Hepatocyte (in vitro differentiated cells): ENCODE measurements around the gene DNAH11. TPM values are rescaled to one million over a fixed set of nuclear protein-coding genes. Genes with fewer than 3 reads are reported as not detected.

Experiments used
- DNase-seq: peaks from one replicate; pipeline ENCODE4 v3.0.0-alpha.2; 2016; ENCODE audit warnings: low spot score
- H2AFZ ChIP-seq: fragments of 200-600 bp; sonication (generic); 2 replicates; pipeline ENCODE4 v1.6.0; 2016; ENCODE audit warnings: antibody characterized with exemption, mild to moderate bottlenecking
- H3K27ac ChIP-seq: fragments of 200-600 bp; sonication (generic); 2 replicates; pipeline ENCODE4 v1.5.1; 2016; ENCODE audit warnings: mild to moderate bottlenecking
- H3K27me3 ChIP-seq: fragments of 200-600 bp; sonication (generic); 2 replicates; pipeline ENCODE4 v1.6.1; 2016
- H3K36me3 ChIP-seq: fragments of 200-600 bp; sonication (generic); replicated peaks from 2 replicates; pipeline ENCODE4 v1.5.1; 2016; ENCODE audit warnings: low read depth; ENCODE audit not compliant: insufficient read depth
- H3K4me1 ChIP-seq: fragments of 200-600 bp; sonication (generic); 2 replicates; pipeline ENCODE4 v1.5.1; 2016; ENCODE audit warnings: mild to moderate bottlenecking, moderate library complexity; ENCODE audit not compliant: insufficient read depth
- H3K4me2 ChIP-seq: fragments of 200-600 bp; sonication (generic); 2 replicates; pipeline ENCODE4 v1.6.0; 2016
- H3K4me3 ChIP-seq: fragments of 200-600 bp; sonication (generic); 2 replicates; pipeline ENCODE4 v1.5.1; 2016; ENCODE audit warnings: mild to moderate bottlenecking
- H3K79me2 ChIP-seq: fragments of 200-600 bp; sonication (generic); 2 replicates; pipeline ENCODE4 v1.6.0; 2017; ENCODE audit warnings: mild to moderate bottlenecking
- H3K9me2 ChIP-seq: fragments of 200-600 bp; sonication (generic); replicated peaks from 2 replicates; pipeline ENCODE4 v1.6.0; 2017; ENCODE audit warnings: mild to moderate bottlenecking; ENCODE audit not compliant: insufficient read depth
- H3K9me3 ChIP-seq: fragments of 200-600 bp; sonication (generic); 2 replicates; pipeline ENCODE4 v1.5.1; 2016; ENCODE audit warnings: low read depth, mild to moderate bottlenecking
- H4K20me1 ChIP-seq: fragments of 200-600 bp; sonication (generic); 2 replicates; pipeline ENCODE4 v1.6.0; 2016; ENCODE audit warnings: mild to moderate bottlenecking; ENCODE audit not compliant: insufficient read depth, poor library complexity, severe bottlenecking
- CTCF ChIP-seq: fragments of 200-600 bp; sonication (generic); IDR thresholded peaks from 2 replicates; pipeline ENCODE4 v1.5.1; 2016; ENCODE audit warnings: antibody characterized with exemption, mild to moderate bottlenecking; ENCODE audit not compliant: poor library complexity
- EZH2 ChIP-seq: fragments of 200-600 bp; sonication (generic); IDR thresholded peaks from 2 replicates; pipeline ENCODE4 v1.6.1; 2016; ENCODE audit warnings: antibody characterized with exemption, mild to moderate bottlenecking, borderline replicate concordance
- EZH2phosphoT487 ChIP-seq: fragments of 200-600 bp; sonication (generic); IDR thresholded peaks from one replicate; pipeline ENCODE4 v1.6.1; 2018; ENCODE audit warnings: antibody characterized with exemption, mild to moderate bottlenecking, low read depth, moderate library complexity; ENCODE audit not compliant: unreplicated experiment, severe bottlenecking
- WGBS: methylation state at CpG from one replicate; pipeline ENCODE4 v1.1.6; 2016; ENCODE audit warnings: low lambda C conversion rate; ENCODE audit errors: missing lambda C conversion rate; 5-methylcytosine and 5-hydroxymethylcytosine counted together
- polyA plus RNA-seq: library from polyadenylated mRNA; unstranded; fragments of >200 nt; fragmentation: Nextera tagmentation; extraction: Ambion mirVana; gene quantifications from 2 replicates; pipeline ENCODE4 v1.2.1, GENCODE V29; 2016
- total RNA-seq: library from RNA; depleted of rRNA; stranded (reverse); fragments of >200 nt; gene quantifications from 2 replicates; pipeline ENCODE4 v1.2.3, GENCODE V29; 2014

DNAH11 gene
- total and polyA plus RNA-seq, 2 experiments from 2014 or later, result 0.43 to 1.3 TPM

DNA sequence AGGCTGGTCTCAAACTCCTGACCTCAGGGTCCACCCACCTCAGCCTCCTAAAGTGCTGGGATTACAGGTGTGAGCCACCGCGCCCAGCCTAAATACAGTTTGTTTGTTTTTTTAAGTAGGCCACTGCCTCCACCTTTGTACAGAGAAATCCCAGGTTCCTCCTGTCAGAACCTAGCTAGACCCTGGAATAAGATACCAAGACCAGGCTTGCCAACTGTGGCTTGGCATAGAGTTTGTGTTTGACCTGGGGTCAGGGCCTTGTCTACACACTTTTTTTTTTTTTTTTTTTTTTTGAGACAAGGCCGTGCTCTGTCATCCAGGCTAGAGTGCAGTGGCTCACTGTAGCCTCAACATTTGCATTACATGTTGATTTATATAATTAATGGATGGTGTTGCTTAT, 34.3 kb upstream of the DNAH11 start:
- Histone ChIP-seq H3K36me3 (no peaks in the 10 kb centered on the region), H3K4me1 (no peaks in the 10 kb centered on the region), H4K20me1 (no peaks in the 10 kb centered on the region), H3K9me2 (no peaks in the 10 kb centered on the region), H3K79me2 (no peaks in the 10 kb centered on the region), H2AFZ (no peak overlapping the region), H3K9me3 (no peaks in the 10 kb centered on the region), H3K27ac (no peak overlapping the region), H3K4me2 (no peak overlapping the region), H3K4me3 (no peak overlapping the region), H3K27me3 (no peaks in the 10 kb centered on the region)
- TF ChIP-seq EZH2, result no peak
- no peak for TF ChIP-seq CTCF
- no peak for TF ChIP-seq EZH2phosphoT487
- no peak for DNase-seq
- 95% methylated on average over 3 of the region's 3 CpGs for WGBS

GRCh38 chr7:21514062-21514461, 28.8 kb upstream of the DNAH11 start:
- no peak for TF ChIP-seq EZH2
- no peak for TF ChIP-seq CTCF
- TF ChIP-seq EZH2phosphoT487, result no peak

GRCh38 chr7:21524680-21525079, 18.2 kb upstream of the DNAH11 start:
- H2AFZ ChIP-seq, result no peak overlapping the region
- no peaks in the 10 kb centered on the region for H3K9me2 ChIP-seq
- H3K27me3 ChIP-seq, result no peaks in the 10 kb centered on the region
- H3K79me2 ChIP-seq, result no peaks in the 10 kb centered on the region
- H3K27ac ChIP-seq, result no peak overlapping the region
- H4K20me1 ChIP-seq, result no peaks in the 10 kb centered on the region
- H3K9me3 ChIP-seq, result no peaks in the 10 kb centered on the region
- no peaks in the 10 kb centered on the region for H3K36me3 ChIP-seq
- H3K4me3 ChIP-seq, result no peak overlapping the region
- no peak for DNase-seq
- 80% methylated on average over 1 of the region's 1 CpG for WGBS
- TF ChIP-seq CTCF (no peak), EZH2phosphoT487 (no peak), EZH2 (no peak)
- H3K4me1 ChIP-seq, result no peaks in the 10 kb centered on the region
- H3K4me2 ChIP-seq, result no peak overlapping the region

More at GRCh38 chr7:21514062-21514461, 28.8 kb upstream of the DNAH11 start:
- Histone ChIP-seq H3K9me3 (no peaks in the 10 kb centered on the region), H4K20me1 (no peaks in the 10 kb centered on the region), H2AFZ (no peak overlapping the region), H3K36me3 (no peaks in the 10 kb centered on the region), H3K27ac (no peak overlapping the region), H3K4me3 (no peak overlapping the region), H3K4me2 (no peak overlapping the region), H3K27me3 (no peaks in the 10 kb centered on the region), H3K4me1 (no peaks in the 10 kb centered on the region), H3K79me2 (no peaks in the 10 kb centered on the region), H3K9me2 (no peaks in the 10 kb centered on the region)
- no peak for DNase-seq

DNA sequence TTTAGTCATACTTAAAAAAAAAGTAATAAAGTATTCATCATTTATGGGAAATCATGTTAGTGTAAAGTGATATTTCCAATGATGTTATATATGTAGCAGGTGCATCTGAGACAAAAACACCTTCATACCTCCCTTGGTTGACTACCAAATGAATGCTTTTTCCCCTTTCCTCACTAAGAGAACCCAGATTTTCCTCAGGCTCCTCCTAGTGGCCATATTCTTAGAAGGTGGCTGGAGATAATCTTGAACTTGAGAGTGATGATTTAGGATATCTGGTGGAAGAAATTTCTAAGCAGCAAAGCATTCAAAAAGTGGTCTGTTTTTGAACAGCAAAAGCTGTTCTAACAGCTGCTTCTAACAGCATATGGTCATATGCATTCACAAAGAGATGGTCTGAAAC, 16.8 kb upstream of the DNAH11 start:
- no peak overlapping the region for H3K4me3 ChIP-seq
- no peak for DNase-seq
- no peak overlapping the region for H3K27ac ChIP-seq
- H4K20me1 ChIP-seq, result no peaks in the 10 kb centered on the region
- no peaks in the 10 kb centered on the region for H3K4me1 ChIP-seq
- H2AFZ ChIP-seq, result no peak overlapping the region
- no peaks in the 10 kb centered on the region for H3K27me3 ChIP-seq
- H3K9me3 ChIP-seq, result no peaks in the 10 kb centered on the region
- no peaks in the 10 kb centered on the region for H3K36me3 ChIP-seq
- H3K4me2 ChIP-seq, result no peak overlapping the region
- TF ChIP-seq EZH2phosphoT487, result no peak
- TF ChIP-seq CTCF, result peak; percentile 25
- H3K79me2 ChIP-seq, result no peaks in the 10 kb centered on the region
- no peaks in the 10 kb centered on the region for H3K9me2 ChIP-seq
